Activated B cell treated with CpG ODN at 0.5 μM for 24 hours (primary cell): ENCODE measurements around the gene KIF13A. TPM values are rescaled to one million over a fixed set of nuclear protein-coding genes. Genes with fewer than 3 reads are reported as not detected.

Source experiments
- total RNA-seq: library from RNA; stranded (reverse); gene quantifications from 2 replicates; pipeline ENCODE4 v1.2.3, GENCODE V29; 2022

The KIF13A gene
- total RNA-seq, 1 donor from 2014 or later: 14.1 TPM

Other genes with a start within 250 kb of the KIF13A start
- 0.88 and 1.2 TPM in 2 replicates for gene NHLRC1, start 135.0 kb upstream of the KIF13A start, total RNA-seq
- 2.7 and 3.1 TPM in 2 replicates for gene TPMT, start 167.4 kb upstream of the KIF13A start, total RNA-seq
- 19.6 and 21.0 TPM in 2 replicates for gene KDM1B, start 167.8 kb upstream of the KIF13A start, total RNA-seq